GM19351 (cell line): ENCODE results near the gene SLC35D2.

ENCODE experiments used
- ATAC-seq: cut with Tn5 transposase; IDR thresholded peaks from one replicate; pipeline ENCODE4 v1.9.1; 2021; ENCODE audit warnings: mild to moderate bottlenecking, moderate library complexity; ENCODE audit not compliant: unreplicated experiment

The SLC35D2 gene

DNA sequence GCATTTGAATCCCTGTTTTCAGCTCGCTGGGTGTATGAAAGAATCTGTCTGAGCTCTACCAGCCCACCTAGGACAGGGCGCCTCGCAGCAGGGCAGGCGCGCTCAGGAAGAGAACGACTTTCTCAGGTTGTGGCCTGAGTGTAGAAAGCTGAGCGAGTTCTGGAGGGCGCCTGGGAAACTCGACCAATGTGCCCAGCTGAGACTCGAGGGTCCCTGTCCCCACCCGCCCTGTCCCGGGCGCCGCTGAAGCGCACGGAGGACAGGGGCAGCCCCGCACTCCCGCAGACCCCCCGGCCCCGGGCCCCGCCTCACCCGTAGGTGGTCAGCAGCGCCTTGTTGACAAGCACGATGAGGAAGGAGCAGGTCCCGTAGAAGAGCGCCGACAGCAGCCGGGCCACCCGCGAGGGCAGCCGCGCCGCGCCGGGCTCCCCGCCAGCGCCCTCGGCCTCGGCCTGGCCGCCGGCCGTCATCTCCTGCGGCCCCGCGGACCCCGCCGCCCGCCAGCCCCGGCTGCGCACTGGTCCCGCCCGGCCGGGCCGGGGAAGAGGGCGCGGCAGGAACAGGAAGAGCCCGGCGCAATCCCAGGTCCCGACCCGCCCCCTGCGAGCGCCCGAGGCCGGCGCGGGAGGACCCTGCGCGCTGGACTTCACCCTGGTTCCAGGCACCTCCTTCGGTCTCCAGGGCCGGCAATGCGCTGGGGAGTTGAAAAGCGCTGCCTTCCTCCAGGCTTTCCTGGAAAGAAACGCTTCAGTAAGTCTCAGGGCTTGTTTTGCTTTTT is at the start of gene SLC35D2:
Gene SLC35D2 (minus strand): TSS at position 547 of the 778 bp plus-strand sequence. CDS start 77 bp downstream, at position 470.
- ATAC-seq, result peak; percentile 43

GRCh38 chr9:96430377-96430776 is 46.9 kb upstream of the SLC35D2 start:
- ATAC-seq, result no peak

- ATAC-seq, result no peak
These were observed 46.2 kb upstream of the SLC35D2 start for GRCh38 chr9:96429732-96430131.

DNA sequence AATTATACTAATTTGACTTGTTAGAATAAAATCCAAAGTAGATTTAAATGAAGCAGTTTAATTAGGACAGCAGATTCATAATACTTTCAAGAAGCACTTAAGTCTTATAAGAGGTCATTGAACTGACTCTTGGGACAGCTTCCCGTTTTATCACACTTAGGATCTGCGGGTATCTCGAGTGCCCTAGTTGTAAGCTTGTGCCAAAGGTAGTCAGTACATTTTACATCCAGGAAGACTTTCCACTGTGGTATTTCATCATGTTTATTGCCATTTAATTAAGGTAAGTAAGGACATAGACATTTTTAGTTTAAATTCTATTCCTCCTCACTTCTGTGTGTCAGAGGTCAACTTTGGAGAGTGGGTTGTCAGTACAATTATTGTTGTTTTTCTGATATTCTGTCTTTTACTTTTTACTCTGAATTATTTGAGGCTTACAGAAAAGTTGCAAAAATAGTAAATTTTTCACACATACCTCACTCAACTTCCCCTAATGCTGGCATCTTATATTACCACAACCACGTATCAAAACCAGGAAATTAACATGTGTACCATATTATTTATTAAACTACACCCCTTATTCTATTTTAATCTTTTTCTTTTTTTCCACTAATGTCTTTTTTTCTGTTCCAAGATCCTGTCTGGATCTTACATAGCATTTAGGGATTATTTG is 42.1 kb upstream of the SLC35D2 start:
- ATAC-seq, result no peak

- ATAC-seq, result no peak
These were observed 40.5 kb upstream of the SLC35D2 start for GRCh38 chr9:96423985-96424336.

DNA sequence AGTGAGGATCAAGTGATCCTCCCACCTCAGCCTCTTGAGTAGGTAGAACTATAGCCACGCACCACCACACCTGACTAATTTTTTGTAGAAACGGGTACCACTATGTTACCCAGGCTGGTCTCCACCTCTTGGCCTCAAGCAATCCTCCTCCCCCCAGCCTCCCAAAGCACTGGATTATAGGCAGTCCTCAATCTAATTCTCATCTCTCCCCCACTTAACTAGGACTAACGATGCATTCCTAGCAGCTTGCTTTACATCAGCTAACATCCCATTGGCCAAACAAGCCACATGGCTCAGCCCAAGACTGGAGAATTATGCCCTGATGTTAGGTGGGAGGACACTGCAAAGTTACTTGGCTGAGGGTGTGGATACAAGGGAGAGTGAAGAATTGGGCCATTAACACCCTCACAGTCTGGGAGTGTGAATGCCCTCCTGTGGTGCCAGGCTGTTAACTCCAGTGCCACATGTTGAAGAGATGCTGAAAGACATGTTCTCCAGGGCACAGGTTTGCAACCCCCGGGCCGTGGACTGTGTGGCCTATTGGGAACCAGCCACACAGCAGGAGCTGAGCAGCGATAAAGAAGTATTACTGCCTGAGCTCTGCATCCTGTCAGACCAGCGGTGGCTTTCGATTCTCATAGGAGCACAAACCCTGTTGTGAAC is 39.9 kb upstream of the SLC35D2 start:
- ATAC-seq, result no peak

- ATAC-seq, result no peak
These were observed 37.1 kb upstream of the SLC35D2 start for GRCh38 chr9:96420468-96421219.

DNA sequence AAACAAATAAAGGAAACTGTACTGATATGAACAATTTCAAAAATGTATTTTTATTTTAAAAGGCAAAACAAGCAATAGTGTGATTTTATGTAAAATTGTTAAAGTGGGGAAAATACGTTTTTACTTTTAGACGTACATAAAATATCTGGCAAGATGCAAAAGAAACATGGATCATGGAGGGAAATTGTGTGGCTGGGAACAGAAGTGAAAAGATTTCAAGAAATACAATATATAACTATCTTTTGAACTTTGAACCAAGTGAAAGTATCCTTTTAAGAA is 36.1 kb upstream of the SLC35D2 start:
- ATAC-seq, result no peak

DNA sequence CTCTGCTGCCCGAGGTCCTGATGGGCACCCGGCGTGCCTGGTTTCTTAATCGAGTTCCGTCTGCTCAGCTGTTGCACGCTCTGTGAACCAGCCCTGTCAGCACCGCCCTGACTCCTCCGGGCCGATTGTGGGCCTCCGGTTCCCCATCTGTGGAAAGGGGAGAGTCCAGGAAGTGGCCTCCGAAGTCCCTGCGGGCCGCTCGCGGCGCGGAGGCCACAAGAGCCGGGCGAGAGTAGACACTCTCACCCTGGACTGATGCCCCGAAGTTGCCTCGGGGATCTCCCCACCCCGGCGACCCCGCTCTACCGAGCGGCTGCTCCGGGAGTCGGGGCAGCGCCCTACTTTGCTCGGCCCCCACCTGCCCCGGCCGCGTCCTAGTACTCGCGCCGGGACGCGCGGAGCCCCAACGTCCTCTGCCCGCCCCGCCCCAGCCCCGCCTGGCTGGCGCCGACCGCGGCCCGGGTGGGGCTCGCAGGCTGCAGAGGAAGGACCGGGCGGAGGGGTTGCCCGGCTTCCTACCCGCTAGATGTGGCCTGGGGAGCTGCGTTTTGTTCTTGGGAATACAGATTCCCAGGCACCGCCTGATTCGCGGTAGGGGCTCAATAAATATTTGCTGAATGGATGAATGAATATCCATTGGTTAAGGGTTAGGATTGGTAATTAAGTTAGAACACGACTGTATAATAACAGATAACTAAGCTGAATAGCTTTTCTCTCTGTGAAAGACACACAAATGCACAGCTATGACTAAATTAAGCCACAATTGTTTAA is 35.6 kb upstream of the SLC35D2 start:
- peak; percentile 35 for ATAC-seq

DNA sequence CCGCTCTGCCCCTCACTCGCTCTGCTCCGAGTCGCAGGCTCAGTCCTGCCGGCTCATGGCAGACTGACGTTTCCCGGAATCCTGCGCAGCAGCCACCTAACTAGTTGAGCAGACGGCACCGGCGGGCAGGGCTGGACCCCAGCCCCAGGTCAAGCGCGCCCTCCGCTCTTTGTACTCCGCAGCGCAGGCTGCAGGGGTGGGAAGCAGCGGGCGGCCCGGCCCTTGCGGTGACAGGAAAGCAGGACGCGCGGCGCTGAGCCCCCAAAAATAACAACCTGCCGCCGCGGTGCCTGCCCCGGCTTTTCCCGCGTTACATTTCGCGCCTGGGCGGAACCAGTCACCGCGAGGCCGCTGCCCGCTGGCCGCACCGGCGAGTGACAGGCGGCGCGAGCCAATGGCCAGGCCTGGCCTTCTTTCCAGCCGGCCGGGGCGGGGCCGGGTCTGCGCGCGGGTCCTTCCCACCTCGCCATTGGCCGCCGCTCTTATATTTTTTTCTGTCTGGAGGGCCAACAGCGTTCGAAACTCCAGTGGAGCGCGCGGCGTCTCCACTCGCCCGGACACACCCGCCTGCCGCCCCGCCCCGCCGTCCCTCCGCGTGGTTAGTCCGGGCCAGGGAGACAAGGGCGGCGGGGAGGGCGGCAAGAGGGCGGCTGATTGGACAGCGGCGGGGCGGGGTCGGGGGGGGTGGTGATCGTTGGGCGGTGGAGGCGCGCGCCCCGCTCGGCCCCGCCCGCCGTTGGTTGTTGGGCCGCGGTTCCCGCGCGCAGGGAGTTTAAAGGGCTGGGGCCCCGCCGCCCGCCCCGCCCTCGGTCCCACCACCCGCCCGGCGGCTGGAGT is 34.8 kb upstream of the SLC35D2 start, which contains the start of gene ZNF367:
Gene ZNF367 (minus strand): TSS at position 288 of the 837 bp plus-strand sequence. CDS start 338 bp downstream, outside the sequence.
- ATAC-seq, result peak; percentile 71

DNA sequence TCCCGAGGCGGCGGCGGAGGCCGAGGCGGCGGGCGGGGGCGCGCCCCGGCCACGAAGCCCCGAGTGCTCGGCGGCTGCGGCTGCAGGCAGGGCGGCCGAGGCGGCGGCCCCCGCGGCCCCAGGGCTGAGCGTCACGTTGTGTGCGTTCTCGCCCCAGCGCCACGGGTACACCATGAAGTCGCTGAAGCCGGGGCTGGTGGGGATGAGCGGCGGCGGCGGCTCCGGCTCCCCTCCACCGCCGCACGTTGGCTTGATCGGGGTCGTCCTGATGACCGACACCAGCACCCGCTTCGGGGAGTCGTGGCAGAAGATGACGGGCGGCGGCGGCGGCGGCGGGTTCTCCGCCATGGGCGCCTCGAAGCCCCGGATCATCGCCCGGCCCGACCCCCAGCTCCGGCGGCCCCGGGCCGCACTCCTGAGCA is 34.2 kb upstream of the SLC35D2 start:
- ATAC-seq, result no peak

- no peak for ATAC-seq
These were observed 33.6 kb upstream of the SLC35D2 start for GRCh38 chr9:96417051-96417586.

GRCh38 chr9:96413302-96414221 is 30.1 kb upstream of the SLC35D2 start:
- ATAC-seq, result peak; percentile 27

GRCh38 chr9:96412174-96412913 is 28.8 kb upstream of the SLC35D2 start:
- ATAC-seq, result no peak

DNA sequence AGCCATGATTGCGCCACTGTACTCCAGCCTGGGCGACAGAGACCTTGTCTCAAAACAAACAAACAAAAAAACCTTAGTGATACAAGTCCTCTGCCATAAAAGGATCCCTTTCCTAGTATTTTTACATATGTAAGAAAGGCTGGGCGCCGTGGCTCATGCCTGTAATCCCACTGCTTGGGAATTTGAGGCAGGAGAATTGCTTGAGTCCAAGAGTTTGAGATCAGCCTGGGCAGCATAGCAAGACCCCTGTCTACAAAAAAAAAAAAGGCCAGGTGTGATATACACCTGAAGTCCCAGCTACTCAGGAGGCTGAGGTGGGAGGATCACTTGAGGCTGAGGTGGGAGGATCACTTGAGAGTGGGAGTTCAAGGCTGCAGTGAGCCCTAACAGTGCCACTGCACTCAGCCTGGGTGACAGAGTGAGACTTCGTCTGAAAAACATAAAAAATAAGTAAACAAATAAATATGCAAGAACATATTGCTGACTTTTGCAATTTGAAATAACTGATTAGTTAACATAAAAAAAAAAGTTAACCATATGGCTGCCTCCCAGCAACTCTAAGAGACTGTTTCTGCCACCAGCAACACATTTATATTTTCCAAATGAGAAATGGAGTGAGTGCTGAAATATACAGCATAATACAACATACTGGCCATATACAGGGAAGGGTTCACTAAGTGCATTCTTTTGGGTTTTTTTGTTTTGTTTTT is 27.8 kb upstream of the SLC35D2 start:
- no peak for ATAC-seq

DNA sequence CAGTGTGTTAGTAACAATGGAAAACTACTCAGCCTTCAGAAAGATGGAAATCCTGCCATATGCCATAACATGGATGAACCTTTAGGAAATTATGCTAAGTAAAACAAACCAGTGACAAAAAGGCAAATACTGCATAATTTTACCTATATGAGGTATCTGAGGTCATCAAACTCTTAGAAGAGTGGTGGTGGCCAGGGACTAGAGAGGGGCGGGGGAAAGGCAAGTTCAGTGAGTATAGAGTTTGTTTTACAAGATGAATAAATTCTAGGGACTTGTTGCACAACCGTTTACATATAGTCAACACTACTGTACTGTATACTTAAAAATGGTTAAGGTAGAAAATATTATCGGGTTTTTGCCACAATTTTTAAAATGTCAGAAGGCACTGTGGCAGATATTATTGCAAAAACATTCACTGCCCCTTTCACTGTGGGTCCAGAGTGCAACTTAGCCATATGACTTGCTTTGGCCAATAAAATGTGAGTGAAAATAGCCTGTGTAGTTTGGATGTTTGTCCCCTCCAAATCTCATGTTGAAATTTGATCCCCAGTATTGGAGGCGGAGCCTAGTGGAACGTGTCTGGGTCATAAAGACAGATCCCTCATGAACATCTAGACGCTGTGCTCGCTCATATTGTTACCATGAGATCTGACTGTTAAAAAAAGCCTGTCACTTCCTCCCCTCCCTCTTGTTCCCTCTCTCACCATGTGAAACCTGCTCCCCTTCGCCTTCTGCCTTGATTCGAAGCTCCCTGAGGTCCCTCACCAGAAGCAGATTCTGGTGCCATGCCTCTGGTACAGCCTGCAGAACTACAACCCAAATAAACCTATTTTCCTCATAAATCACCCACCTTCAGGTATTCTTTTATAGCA is 25.1 kb upstream of the SLC35D2 start:
- ATAC-seq, result no peak
